Measurements from ENCODE around the gene KIAA0753.

Gene KIAA0753

DNA sequence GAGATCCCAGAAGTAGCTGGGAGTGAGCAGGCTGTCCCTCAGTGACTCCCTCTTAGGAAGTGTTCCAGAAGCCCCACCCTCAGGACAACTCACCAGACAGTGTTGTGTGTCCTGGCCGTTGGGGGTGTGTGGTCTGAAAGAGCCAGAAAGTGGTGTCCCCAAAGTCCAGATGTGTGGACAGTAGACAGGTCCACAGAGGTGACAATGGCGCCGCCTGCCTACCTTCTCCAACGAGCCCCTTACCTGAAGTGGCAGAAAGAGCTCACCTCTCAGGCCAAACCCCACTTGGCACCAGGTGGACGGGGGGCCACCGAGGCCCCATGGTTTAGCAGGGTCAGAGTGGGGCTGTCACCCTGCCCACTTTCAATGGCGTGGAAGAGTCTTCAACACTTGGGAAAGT, 30.9 kb upstream of the KIAA0753 start:
- Histone ChIP-seq H3K4me3 (ENCODE audit: low read depth, low read length) (no peak overlapping the region), H3K27ac (no peak overlapping the region)
- TF ChIP-seq, protein P1, sequence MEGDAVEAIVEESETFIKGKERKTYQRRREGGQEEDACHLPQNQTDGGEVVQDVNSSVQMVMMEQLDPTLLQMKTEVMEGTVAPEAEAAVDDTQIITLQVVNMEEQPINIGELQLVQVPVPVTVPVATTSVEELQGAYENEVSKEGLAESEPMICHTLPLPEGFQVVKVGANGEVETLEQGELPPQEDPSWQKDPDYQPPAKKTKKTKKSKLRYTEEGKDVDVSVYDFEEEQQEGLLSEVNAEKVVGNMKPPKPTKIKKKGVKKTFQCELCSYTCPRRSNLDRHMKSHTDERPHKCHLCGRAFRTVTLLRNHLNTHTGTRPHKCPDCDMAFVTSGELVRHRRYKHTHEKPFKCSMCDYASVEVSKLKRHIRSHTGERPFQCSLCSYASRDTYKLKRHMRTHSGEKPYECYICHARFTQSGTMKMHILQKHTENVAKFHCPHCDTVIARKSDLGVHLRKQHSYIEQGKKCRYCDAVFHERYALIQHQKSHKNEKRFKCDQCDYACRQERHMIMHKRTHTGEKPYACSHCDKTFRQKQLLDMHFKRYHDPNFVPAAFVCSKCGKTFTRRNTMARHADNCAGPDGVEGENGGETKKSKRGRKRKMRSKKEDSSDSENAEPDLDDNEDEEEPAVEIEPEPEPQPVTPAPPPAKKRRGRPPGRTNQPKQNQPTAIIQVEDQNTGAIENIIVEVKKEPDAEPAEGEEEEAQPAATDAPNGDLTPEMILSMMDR (IDR thresholded peaks at IDR 0.05; ENCODE audit: low read depth, low read length), result no peak

GRCh38 chr17:6670999-6671398, 30.5 kb upstream of the KIAA0753 start:
- Histone ChIP-seq H3K4me3 (ENCODE audit: low read depth, low read length) (no peak overlapping the region), H3K27ac (no peak overlapping the region), H3K27me3 (ENCODE audit: insufficient read depth, low read depth, severe bottlenecking) (no peaks in the 10 kb centered on the region), H3K36me3 (no peaks in the 10 kb centered on the region), H3K9me3 (ENCODE audit: severe bottlenecking) (no peaks in the 10 kb centered on the region)
- TF ChIP-seq, protein P1 (IDR thresholded peaks at IDR 0.05; ENCODE audit: low read depth, low read length), result no peak
- DNase-seq, result no peak

More for the DNA sequence above, 30.9 kb upstream of the KIAA0753 start:
- no peak for DNase-seq
- no peaks in the 10 kb centered on the region for H3K9me3 ChIP-seq (ENCODE audit: severe bottlenecking)
- no peaks in the 10 kb centered on the region for H3K27me3 ChIP-seq (ENCODE audit: insufficient read depth, low read depth, severe bottlenecking)
- no peaks in the 10 kb centered on the region for H3K36me3 ChIP-seq

- H3K4me3 ChIP-seq (ENCODE audit: low read depth, low read length), result no peak overlapping the region
- no peak overlapping the region for H3K27ac ChIP-seq
- H3K27me3 ChIP-seq (ENCODE audit: insufficient read depth, low read depth, severe bottlenecking), result no peaks in the 10 kb centered on the region
- H3K9me3 ChIP-seq (ENCODE audit: severe bottlenecking), result no peaks in the 10 kb centered on the region
- TF ChIP-seq, protein P1 (IDR thresholded peaks at IDR 0.05; ENCODE audit: low read depth, low read length), result no peak
- no peak for DNase-seq
- no peaks in the 10 kb centered on the region for H3K36me3 ChIP-seq
Measured at GRCh38 chr17:6670571-6670970, 30.1 kb upstream of the KIAA0753 start.

DNA sequence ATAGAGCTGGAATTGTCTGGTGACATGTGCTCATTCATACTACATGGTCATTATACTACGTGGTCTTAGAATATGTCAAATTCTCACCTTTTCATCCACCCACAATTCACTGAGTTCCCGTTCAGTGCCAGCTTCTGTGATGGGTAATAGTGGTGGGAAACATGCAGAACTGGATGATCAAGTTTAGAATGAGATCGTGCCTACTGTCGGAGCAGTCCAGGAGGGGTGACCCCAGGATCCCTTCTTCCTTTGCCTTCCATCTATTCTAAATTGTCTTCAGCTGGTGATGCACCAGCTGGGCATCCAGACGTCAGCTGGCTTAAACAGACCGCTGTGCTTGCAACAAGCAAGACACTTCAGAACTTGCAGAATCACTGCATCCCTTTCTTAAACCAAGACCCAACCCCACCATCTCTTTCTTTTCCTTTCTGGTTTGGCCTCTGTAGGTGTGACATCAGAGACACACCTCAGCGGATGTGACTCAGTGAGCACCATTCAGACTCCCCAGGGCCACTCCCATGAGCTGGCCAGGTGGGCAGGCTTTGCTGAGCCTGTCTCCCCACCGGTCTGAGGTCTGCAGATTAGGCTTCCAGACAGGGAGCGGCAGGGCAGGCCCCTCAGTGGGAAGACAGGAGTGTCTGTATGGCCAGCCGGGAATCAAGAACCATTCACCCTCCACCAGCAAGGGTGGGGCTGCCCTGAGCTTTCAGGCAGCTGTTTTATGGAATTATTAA, 29.1 kb upstream of the KIAA0753 start:
- DNase-seq, result no peak
- Histone ChIP-seq H3K27me3 (ENCODE audit: insufficient read depth, low read depth, severe bottlenecking) (no peaks in the 10 kb centered on the region), H3K4me3 (ENCODE audit: low read depth, low read length) (no peak overlapping the region), H3K27ac (no peak overlapping the region), H3K36me3 (no peaks in the 10 kb centered on the region), H3K9me3 (ENCODE audit: severe bottlenecking) (no peaks in the 10 kb centered on the region)
- TF ChIP-seq, protein P1 (IDR thresholded peaks at IDR 0.05; ENCODE audit: low read depth, low read length), result no peak

- no peaks in the 10 kb centered on the region for H3K9me3 ChIP-seq (ENCODE audit: severe bottlenecking)
- no peak overlapping the region for H3K4me3 ChIP-seq (ENCODE audit: low read depth, low read length)
- H3K36me3 ChIP-seq, result no peaks in the 10 kb centered on the region
- H3K27ac ChIP-seq, result no peak overlapping the region
- no peak for DNase-seq
- no peaks in the 10 kb centered on the region for H3K27me3 ChIP-seq (ENCODE audit: insufficient read depth, low read depth, severe bottlenecking)
- TF ChIP-seq, protein P1 (IDR thresholded peaks at IDR 0.05; ENCODE audit: low read depth, low read length), result no peak
Measured at GRCh38 chr17:6668727-6669425, 28.4 kb upstream of the KIAA0753 start.

Data from WERI-Rb-1 (cell line).